ENCODE results near the gene POLR1G.

POLR1G gene

DNA sequence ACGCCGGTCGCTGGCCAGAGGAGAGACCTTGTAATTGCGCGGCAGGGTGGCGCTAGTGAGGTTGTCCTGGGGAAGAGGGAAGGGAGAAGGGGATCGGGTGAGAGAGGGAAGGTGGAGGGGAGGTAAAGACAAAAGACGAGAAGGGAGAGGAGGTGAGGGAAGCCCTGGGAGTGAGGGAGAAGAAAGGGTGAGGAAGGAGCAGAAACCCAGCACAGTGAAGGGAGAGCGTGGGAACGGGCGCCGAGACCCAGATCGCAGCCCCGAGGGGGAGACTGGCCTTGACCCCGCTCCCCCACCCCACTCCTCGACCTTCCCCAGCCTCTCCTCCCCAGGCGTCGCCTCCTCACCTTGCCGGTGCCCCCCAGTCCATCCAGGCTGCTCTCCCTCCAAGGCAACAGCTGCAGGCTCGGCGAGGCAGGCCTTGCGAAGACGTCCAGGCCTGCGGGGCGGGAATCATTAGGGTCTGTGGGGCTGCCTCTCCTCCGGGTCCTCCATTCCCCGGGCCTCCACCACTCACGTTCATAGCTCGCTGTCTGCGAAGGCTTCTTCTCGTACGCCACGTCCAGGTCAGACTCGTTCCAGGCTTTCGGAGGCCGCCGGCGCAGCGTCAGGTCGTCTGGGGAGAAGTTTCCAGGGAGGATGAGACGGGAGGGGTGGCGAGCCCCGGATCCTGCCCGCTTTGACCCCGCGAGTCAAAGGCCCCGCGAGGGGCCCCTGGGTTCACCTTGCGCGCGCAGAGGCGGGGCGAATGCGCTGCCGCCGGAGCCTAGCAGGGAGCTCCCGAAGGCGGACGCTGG lies 10.4 kb upstream of the POLR1G start:
- TF ChIP-seq FOXP2 (optimal IDR thresholded peaks at IDR 0.05; ENCODE audit: borderline replicate concordance, extremely low read depth, extremely low read length, insufficient read depth) (no peak), SIN3A (IDR thresholded peaks at IDR 0.05; ENCODE audit: borderline replicate concordance, insufficient read depth, low read length) (no peak), TAF1 (IDR thresholded peaks at IDR 0.05; ENCODE audit: borderline replicate concordance, insufficient read depth, low read length) (no peak), POLR2AphosphoS5 (IDR thresholded peaks at IDR 0.05; ENCODE audit: low read depth, low read length) (no peak)
- TF ChIP-seq, protein P1, sequence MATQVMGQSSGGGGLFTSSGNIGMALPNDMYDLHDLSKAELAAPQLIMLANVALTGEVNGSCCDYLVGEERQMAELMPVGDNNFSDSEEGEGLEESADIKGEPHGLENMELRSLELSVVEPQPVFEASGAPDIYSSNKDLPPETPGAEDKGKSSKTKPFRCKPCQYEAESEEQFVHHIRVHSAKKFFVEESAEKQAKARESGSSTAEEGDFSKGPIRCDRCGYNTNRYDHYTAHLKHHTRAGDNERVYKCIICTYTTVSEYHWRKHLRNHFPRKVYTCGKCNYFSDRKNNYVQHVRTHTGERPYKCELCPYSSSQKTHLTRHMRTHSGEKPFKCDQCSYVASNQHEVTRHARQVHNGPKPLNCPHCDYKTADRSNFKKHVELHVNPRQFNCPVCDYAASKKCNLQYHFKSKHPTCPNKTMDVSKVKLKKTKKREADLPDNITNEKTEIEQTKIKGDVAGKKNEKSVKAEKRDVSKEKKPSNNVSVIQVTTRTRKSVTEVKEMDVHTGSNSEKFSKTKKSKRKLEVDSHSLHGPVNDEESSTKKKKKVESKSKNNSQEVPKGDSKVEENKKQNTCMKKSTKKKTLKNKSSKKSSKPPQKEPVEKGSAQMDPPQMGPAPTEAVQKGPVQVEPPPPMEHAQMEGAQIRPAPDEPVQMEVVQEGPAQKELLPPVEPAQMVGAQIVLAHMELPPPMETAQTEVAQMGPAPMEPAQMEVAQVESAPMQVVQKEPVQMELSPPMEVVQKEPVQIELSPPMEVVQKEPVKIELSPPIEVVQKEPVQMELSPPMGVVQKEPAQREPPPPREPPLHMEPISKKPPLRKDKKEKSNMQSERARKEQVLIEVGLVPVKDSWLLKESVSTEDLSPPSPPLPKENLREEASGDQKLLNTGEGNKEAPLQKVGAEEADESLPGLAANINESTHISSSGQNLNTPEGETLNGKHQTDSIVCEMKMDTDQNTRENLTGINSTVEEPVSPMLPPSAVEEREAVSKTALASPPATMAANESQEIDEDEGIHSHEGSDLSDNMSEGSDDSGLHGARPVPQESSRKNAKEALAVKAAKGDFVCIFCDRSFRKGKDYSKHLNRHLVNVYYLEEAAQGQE (IDR thresholded peaks at IDR 0.05; ENCODE audit: insufficient read depth in 1 of 2, low read depth in 2 of 2, low read length in 2 of 2): no peak

- TF ChIP-seq TAF1 (IDR thresholded peaks at IDR 0.05; ENCODE audit: borderline replicate concordance, insufficient read depth, low read length) (no peak), FOXP2 (optimal IDR thresholded peaks at IDR 0.05; ENCODE audit: borderline replicate concordance, extremely low read depth, extremely low read length, insufficient read depth) (no peak), SIN3A (IDR thresholded peaks at IDR 0.05; ENCODE audit: borderline replicate concordance, insufficient read depth, low read length) (no peak), POLR2AphosphoS5 (IDR thresholded peaks at IDR 0.05; ENCODE audit: low read depth, low read length) (no peak)
- TF ChIP-seq, protein P1 (IDR thresholded peaks at IDR 0.05; ENCODE audit: insufficient read depth in 1 of 2, low read depth in 2 of 2, low read length in 2 of 2): no peak
Observed at GRCh38 chr19:45400192-45400591, 6.3 kb upstream of the POLR1G start.

GRCh38 chr19:45401815-45402214 lies 4.6 kb upstream of the POLR1G start:
- TF ChIP-seq FOXP2 (optimal IDR thresholded peaks at IDR 0.05; ENCODE audit: borderline replicate concordance, extremely low read depth, extremely low read length, insufficient read depth) (no peak), SIN3A (IDR thresholded peaks at IDR 0.05; ENCODE audit: borderline replicate concordance, insufficient read depth, low read length) (no peak), POLR2AphosphoS5 (IDR thresholded peaks at IDR 0.05; ENCODE audit: low read depth, low read length) (no peak), TAF1 (IDR thresholded peaks at IDR 0.05; ENCODE audit: borderline replicate concordance, insufficient read depth, low read length) (no peak)
- TF ChIP-seq, protein P1 (IDR thresholded peaks at IDR 0.05; ENCODE audit: insufficient read depth in 1 of 2, low read depth in 2 of 2, low read length in 2 of 2): no peak

DNA sequence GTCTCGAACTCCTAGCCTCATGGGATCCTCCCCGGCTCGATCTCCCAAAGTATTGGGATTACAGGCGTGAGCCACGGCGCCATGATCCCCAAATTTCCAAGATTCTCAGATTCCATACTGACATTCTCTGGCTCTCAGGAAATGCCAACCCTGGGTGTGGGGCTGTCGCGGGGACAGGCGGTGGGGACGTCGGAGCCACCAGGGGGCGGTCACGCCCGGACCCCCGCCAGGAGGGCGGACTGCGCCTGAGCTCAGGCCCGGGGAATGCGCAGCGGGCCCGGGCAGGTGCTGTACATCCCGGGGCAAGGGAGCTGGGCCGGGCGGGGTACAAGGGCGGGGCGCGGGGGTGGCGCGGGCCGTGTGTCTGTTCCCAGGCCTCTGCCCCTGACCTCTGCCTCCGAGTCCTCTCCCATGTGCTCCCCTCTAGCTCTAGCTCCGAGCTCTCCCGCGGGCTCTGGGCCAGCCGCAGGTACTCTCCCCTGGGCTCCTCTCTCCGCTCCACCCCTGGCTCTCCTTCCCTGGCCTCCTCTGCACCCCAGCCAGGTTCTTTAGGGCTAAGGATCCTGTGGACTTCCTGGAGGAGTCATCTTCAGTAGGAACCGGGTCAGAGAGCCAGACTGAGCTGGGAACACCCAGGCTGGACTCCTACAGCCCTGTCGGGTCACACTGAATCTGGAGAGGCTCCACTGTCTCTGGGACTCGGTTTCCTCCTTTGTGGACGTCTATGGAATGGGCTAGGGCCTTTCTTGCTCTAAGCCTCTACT lies 4.0 kb upstream of the POLR1G start:
- TF ChIP-seq, protein P1 (IDR thresholded peaks at IDR 0.05; ENCODE audit: insufficient read depth in 1 of 2, low read depth in 2 of 2, low read length in 2 of 2): no peak
- TF ChIP-seq POLR2AphosphoS5 (IDR thresholded peaks at IDR 0.05; ENCODE audit: low read depth, low read length) (no peak), FOXP2 (optimal IDR thresholded peaks at IDR 0.05; ENCODE audit: borderline replicate concordance, extremely low read depth, extremely low read length, insufficient read depth) (no peak)

Measured in PFSK-1 (cell line).